Measurements from ENCODE around the gene TRAPPC2L. TPM values are rescaled to one million over a fixed set of nuclear protein-coding genes. Genes with fewer than 3 reads are reported as not detected.

The TRAPPC2L gene
- total and polyA plus RNA-seq, 2 of the 13 experiments (the other 11 are each of a cell fraction or from before 2014, with no cell fraction given): 96.3 to 107 TPM

DNA sequence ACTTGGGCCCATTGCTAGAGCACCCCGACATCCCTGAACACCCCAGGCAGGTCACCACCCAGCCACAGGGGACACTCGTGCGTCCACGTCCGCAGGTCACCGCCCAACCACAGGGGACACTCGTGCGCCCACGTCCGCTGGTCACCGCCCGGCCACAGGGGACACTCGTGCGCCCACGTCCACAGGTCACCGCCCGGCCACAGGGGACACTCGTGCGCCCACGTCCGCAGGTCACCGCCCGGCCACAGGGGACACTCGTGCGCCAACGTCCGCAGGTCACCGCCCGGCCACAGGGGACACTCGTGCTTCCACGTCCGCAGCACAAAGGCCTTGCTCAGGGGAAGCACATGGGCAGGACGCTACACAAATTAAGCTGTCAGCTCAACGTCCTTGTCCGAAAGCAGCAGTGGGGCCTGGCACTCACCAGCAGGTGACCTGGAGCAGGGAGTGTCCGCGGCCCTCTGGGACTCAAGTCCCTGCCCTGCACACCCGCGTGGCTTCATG is 17.8 kb upstream of the TRAPPC2L start (continued):
- TF ChIP-seq, protein P1, sequence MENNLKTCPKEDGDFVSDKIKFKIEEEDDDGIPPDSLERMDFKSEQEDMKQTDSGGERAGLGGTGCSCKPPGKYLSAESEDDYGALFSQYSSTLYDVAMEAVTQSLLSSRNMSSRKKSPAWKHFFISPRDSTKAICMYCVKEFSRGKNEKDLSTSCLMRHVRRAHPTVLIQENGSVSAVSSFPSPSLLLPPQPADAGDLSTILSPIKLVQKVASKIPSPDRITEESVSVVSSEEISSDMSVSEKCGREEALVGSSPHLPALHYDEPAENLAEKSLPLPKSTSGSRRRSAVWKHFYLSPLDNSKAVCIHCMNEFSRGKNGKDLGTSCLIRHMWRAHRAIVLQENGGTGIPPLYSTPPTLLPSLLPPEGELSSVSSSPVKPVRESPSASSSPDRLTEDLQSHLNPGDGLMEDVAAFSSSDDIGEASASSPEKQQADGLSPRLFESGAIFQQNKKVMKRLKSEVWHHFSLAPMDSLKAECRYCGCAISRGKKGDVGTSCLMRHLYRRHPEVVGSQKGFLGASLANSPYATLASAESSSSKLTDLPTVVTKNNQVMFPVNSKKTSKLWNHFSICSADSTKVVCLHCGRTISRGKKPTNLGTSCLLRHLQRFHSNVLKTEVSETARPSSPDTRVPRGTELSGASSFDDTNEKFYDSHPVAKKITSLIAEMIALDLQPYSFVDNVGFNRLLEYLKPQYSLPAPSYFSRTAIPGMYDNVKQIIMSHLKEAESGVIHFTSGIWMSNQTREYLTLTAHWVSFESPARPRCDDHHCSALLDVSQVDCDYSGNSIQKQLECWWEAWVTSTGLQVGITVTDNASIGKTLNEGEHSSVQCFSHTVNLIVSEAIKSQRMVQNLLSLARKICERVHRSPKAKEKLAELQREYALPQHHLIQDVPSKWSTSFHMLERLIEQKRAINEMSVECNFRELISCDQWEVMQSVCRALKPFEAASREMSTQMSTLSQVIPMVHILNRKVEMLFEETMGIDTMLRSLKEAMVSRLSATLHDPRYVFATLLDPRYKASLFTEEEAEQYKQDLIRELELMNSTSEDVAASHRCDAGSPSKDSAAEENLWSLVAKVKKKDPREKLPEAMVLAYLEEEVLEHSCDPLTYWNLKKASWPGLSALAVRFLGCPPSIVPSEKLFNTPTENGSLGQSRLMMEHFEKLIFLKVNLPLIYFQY (CRISPR knock-in tag; IDR thresholded peaks at IDR 0.05; ENCODE audit: borderline replicate concordance): no peak
- TF ChIP-seq, protein P2, sequence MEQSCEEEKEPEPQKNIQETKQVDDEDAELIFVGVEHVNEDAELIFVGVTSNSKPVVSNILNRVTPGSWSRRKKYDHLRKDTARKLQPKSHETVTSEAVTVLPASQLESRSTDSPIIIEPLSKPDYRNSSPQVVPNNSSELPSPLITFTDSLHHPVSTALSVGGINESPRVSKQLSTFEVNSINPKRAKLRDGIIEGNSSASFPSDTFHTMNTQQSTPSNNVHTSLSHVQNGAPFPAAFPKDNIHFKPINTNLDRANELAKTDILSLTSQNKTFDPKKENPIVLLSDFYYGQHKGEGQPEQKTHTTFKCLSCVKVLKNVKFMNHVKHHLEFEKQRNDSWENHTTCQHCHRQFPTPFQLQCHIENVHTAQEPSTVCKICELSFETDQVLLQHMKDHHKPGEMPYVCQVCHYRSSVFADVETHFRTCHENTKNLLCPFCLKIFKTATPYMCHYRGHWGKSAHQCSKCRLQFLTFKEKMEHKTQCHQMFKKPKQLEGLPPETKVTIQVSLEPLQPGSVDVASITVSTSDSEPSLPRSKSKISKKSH (CRISPR knock-in tag; IDR thresholded peaks at IDR 0.05; ENCODE audit: borderline replicate concordance): peak; percentile 62; the same call in 1 of the 2 replicates
- TF ChIP-seq TBX2 (CRISPR knock-in tag; IDR thresholded peaks at IDR 0.05; ENCODE audit: borderline replicate concordance): peak; percentile 42; the same call in 1 of the 2 replicates
- TF ChIP-seq MAZ (IDR thresholded peaks at IDR 0.05; ENCODE audit: borderline replicate concordance, low read depth, low read length): 0 out of 2 replicates have a peak, but pooled peaks have one; percentile 26
- no peak for TF ChIP-seq MAZ (CRISPR knock-in tag; IDR thresholded peaks at IDR 0.05; ENCODE audit: low read depth)
- TF ChIP-seq CREBL2 (CRISPR knock-in tag; IDR thresholded peaks at IDR 0.05; ENCODE audit: borderline replicate concordance): no peak

All from HepG2 (cell line).